GM11168 (cell line): ENCODE measurements around the gene CEP170.
"Not testable (repeated sequence)": the region's sequence is repeated elsewhere in the genome, so short reads cannot be mapped to it uniquely, and the experiment has no call there.

Source experiments
- in situ Hi-C: fragments of 300-500 bp; cut with MboI; formaldehyde crosslinking; loops from one replicate; pipeline ENCODE4 v1.12.0; 2022; ENCODE audit warnings: low sequenced_read_pairs; ENCODE audit not compliant: unreplicated experiment

CEP170 gene

GRCh38 chr1:243236604-243237252 is 18.4 kb downstream of the CEP170 start:
- in situ Hi-C loops, result no loop called here

DNA sequence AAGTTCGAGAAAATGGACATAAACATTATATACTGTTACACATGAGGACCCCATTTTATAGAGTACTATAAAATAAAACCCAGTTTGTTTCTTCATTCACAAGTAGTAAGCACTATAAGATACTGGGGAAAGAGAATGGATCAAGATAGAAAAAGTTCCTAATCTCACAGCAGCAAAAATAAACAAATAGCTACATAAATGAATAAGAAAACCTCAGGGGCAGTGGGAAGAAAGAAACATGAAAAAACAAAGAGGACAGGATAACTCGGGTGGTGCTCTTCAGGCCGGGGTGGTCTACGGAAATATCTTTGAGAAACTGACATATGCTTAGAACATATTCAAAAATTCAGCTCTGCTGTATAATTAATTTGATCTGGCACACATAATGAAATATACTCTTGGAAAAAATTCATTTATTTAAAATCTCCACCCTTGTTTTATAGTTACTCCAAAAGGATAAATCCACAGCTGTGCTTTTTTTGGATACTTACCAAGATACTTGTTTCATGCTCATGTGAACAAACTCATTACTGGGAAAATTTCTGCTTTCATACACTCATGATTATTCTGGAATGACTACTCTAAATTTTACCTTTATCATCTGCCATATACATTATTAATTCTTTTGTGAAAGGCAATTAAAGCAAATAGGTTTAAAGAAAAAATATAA is 20.0 kb downstream of the CEP170 start:
- in situ Hi-C loops, result no loop called here

DNA sequence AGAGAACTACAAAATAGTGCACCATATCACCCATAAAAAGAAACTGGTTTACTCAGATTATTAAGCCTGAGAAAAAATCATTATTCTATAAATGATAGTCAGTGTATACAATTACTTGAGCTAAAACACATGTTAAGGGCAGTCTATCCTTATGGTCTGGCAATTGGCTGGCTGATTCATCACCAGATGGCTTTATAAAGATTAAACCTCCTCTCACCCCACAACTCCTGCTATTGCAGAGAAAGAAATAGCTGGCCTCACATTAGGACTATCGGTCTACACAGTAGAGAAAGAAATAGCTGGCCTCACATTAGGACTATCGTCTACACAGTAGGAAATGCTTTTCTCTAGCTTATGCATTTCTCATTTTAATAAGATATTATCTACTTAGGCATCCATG is 21.2 kb downstream of the CEP170 start:
- in situ Hi-C loops, result no loop called here

GRCh38 chr1:243230914-243231313 is 24.2 kb downstream of the CEP170 start:
- in situ Hi-C loops, result no loop called here

DNA sequence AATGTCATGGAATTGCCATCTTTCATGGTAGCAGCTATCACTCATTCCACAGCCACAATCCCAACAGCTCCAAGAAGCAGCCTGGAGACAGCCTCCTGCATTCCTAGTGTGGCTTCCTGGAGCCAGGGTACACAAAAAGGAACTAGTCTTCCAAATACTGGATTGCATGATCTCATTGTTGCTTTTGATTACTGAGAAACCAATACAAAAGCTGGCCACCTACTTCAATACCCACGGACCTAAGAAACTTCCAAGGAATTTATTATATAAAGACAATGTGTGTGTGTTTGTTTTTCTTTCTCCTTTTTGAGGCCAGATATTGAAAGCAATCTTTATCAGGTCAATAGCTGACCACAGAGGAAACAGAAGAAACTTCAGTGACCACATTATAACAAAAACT is 25.6 kb downstream of the CEP170 start:
- in situ Hi-C loops, result no loop called here

DNA sequence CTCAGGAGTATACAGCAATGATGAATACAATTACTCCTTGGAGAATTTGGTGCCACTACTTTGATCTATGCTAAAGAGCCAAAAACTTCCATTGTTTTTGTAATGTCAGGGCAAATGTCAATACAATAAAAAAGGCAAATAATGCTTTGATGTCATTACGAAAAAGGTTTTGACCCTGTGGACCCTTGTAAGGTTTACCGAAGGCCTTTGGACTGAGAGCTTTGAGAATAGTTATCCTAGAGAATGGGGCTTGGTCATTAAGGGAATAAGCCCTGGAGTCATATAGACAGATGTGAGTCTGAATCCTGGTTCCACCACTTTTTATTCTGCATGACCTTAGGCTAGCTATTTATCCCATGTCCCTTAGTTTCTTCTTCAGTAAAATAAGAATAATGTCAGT is 27.5 kb downstream of the CEP170 start:
- in situ Hi-C loops, result no loop called here

DNA sequence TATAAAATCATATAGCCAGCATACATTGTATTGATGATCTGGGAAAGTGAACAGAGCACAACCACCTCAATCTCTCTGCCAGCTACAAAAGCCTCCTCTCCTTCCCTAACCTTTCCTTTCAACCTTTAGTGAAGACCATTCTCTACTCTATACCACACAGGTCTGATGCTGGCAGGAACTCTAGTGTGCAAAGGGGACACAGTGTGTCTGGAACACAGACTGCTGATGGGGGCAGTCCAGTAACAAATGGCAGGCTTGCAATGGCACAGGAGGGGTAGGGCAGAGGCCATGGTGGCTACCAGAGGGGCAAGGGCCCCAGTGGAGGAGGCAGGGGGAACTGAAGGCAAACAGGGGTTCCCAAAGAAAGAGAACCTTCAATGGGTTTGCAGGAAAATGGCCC is 37.0 kb downstream of the CEP170 start:
- in situ Hi-C loops, result no loop called here

GRCh38 chr1:243217349-243217748 is 37.7 kb downstream of the CEP170 start:
- in situ Hi-C loops, result no loop called here

DNA sequence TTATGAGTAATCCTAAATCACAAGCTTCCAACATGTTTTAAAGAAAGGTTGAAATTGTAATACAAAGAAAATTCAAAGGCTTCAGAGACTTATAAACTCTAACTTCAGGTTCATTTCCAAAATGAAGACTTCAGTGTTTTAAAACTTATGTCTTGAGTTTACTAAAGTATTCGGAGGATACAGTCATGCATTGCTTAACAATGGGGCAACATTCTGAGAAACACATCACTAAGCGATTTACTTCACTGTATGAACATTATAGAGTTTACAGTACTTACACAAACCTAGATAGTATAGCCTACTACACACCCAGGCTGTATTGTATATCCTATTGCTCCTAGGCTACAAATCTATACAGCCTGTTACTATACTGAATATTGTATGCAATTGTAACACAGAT is 38.3 kb downstream of the CEP170 start:
- in situ Hi-C loops, result no loop called here

DNA sequence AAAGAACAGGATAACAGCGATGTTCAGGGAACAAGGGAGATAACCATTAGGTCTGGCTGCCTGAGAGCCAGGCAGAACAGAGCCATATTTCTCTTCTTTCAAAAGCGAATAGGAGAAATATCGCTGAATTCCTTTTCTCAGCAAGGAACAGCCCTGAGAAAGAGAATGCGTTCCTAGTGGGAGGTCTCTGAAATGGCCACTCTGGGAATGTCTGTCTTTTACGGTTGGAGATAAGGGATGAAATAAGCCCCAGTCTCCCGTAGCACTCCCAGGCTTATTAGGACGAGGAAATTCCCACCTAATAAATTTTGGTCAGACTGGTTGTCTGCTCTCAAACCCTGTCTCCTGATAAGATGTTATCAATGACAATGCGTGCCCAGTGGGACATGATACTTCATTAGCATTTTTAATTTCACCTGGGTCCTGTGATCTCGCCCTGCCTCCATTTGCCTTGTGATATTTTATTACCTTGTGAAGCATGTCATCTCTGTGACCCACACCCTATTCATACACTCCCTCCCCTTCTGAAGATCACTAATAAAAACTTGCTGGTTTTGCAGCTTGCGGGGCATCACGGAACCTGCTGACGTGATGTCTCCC is 39.7 kb downstream of the CEP170 start:
- in situ Hi-C loops, result not testable (repeated sequence)

- in situ Hi-C loops, result no loop called here
These were observed 41.9 kb downstream of the CEP170 start for GRCh38 chr1:243213045-243213787.

GRCh38 chr1:243211984-243212383 is 43.1 kb downstream of the CEP170 start:
- in situ Hi-C loops, result not testable (repeated sequence)

DNA sequence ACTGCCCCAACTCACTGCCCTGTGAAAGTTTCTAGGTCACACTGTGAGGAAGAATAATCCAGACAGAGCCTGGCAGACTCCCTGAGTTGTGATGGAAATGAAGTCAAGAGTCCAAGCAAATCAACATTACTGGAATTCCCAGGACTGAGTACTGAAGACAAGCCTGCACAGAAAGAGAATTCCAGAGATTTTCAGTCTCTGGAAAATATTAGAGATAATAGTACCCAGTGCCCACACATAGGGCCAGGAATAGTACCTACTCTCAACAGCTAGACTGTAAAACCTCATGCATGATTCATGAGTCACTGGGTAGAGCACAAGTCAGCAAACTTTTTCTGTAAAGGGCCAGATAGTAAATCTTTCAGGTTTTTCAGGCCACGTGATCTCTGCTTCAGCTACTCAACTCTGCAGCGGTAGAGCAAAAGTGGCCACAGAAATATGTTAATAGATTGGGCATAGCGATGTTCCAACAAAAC is 50.0 kb downstream of the CEP170 start:
- in situ Hi-C loops, result not testable (repeated sequence)

GRCh38 chr1:243204336-243204735 is 50.7 kb downstream of the CEP170 start:
- in situ Hi-C loops, result not testable (repeated sequence)

DNA sequence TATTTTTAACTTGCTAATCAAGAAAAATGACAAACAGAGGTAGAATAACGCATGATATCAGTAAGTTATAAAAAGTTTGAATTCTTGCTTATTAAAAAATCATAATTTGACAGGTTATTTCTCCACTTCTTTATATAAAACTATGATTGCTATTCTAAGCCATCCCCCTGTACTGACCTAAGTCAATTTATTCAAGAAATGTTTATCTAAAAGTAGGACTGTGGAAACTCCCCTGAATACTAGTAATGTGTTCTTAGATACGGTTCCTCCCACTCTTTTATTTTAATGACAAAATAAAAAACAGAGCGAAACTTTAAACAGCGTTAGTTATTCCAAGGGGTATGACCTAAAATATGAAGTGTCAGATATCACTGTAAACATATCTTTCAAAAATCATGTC is 51.9 kb downstream of the CEP170 start:
- in situ Hi-C loops, result not testable (repeated sequence)

DNA sequence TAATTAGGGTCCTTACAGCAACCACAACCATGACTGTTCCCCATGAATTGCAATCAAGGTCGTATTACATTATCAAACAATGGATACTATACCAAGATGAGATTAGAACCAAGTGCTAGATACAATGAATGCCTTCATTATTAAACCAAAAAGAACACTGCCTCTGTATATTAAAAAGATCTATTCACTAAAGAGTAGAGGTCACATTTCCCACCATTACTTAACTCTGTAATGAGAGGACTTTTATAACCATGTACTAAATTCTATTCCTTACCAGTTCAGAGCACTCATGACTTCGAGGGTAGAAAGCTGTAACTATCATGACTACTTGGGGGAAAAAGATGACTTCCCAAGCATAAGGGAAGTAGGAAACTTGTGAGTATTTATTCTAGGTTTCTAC is 53.8 kb downstream of the CEP170 start:
- in situ Hi-C loops, result not testable (repeated sequence)

DNA sequence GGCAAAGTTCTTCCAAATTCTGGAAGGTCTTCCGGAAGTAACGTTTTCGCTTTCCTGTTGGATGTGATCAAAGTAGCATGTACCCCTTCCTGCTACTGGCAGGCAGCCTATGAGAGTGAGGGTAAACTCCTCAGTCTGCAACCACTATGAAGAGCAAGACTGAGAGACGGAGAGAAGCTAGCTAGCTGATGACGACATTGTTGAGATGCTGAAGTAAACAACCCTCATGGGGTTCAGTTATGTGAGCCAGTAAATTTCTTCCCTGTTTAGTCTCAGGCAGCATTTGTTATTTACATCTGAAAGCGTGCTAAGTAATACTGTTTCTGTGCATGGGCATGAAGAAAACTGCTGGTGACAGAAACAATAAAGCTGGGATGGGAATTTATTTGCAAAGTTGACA is 57.6 kb downstream of the CEP170 start:
- in situ Hi-C loops, result loop anchor here (25.0 kb wide), 1 partner anchor 115 kb away; no protein-coding TSS in a partner anchor

- in situ Hi-C loops, result loop anchor here (25.0 kb wide), 1 partner anchor 119 kb away; no protein-coding TSS in a partner anchor
These were observed 61.8 kb downstream of the CEP170 start for GRCh38 chr1:243193330-243193729.

GRCh38 chr1:243186201-243186995 is 68.7 kb downstream of the CEP170 start:
- in situ Hi-C loops, result loop anchor here (25.0 kb wide), 1 partner anchor 126 kb away; no protein-coding TSS in a partner anchor

DNA sequence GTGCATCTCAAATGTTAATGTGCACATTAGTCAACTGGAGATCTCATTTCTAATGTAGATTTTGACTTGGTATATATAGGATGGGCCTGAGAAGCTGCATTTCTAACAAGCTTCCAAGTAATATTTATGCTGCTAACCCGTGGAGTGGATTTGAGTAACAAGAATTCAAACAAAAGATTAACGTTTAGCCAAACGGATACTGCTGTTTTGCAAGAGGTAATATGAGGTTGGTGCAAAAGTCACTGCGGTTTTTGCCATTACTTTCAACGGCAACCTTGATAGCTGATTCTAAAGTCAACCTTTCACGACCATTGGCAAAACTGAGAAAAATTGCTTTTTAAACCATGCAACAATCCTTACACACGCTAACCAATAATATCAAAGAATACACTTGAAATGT is 70.3 kb downstream of the CEP170 start:
- in situ Hi-C loops, result loop anchor here (25.0 kb wide), 1 partner anchor 128 kb away; no protein-coding TSS in a partner anchor
